GM21381 (cell line): ENCODE measurements around the gene ZDHHC3.

Source experiments
- ATAC-seq: cut with Tn5 transposase; IDR thresholded peaks from one replicate; pipeline ENCODE4 v1.9.1; 2021; ENCODE audit warnings: mild to moderate bottlenecking, moderate library complexity; ENCODE audit not compliant: unreplicated experiment

The ZDHHC3 gene

GRCh38 chr3:44899683-44900367, 76.1 kb downstream of the ZDHHC3 start:
- no peak for ATAC-seq

GRCh38 chr3:44896440-44896839, 79.5 kb downstream of the ZDHHC3 start:
- no peak for ATAC-seq

- no peak for ATAC-seq
These were observed 81.5 kb downstream of the ZDHHC3 start for GRCh38 chr3:44894485-44894884.

GRCh38 chr3:44893097-44893496, 82.9 kb downstream of the ZDHHC3 start:
- ATAC-seq: no peak

GRCh38 chr3:44892689-44893088, 83.3 kb downstream of the ZDHHC3 start:
- no peak for ATAC-seq

GRCh38 chr3:44890852-44891251, 85.1 kb downstream of the ZDHHC3 start:
- ATAC-seq: no peak

- ATAC-seq: no peak
These were observed 85.7 kb downstream of the ZDHHC3 start for GRCh38 chr3:44890258-44890657.

GRCh38 chr3:44887101-44887500, 88.9 kb downstream of the ZDHHC3 start:
- no peak for ATAC-seq

GRCh38 chr3:44886561-44886960, 89.4 kb downstream of the ZDHHC3 start:
- no peak for ATAC-seq

GRCh38 chr3:44885618-44886017, 90.4 kb downstream of the ZDHHC3 start:
- ATAC-seq: no peak

GRCh38 chr3:44883999-44884431, 92.0 kb downstream of the ZDHHC3 start:
- ATAC-seq: no peak

GRCh38 chr3:44883213-44883955, 92.6 kb downstream of the ZDHHC3 start:
- no peak for ATAC-seq

- ATAC-seq: no peak
These were observed 95.7 kb downstream of the ZDHHC3 start for GRCh38 chr3:44880284-44880683.

- no peak for ATAC-seq
These were observed 98.6 kb downstream of the ZDHHC3 start for GRCh38 chr3:44877333-44877732.

- no peak for ATAC-seq
These were observed 100.4 kb downstream of the ZDHHC3 start for GRCh38 chr3:44875596-44875995.
